Mesenchymal stem cell (in vitro differentiated cells and primary cell): ENCODE data around the gene POU2F3.
A peak's percentile ranks its signal among the peaks of the same experiment; 100 is the strongest.

Source experiments
- DNase-seq: peaks from one replicate; pipeline ENCODE4 v3.0.0-alpha.2; 2013
- H2AFZ ChIP-seq: one replicate; pipeline ENCODE4 v1.6.1; 2013; ENCODE audit warnings: low read depth, mild to moderate bottlenecking, control low read depth, inconsistent platforms, low read length, moderate library complexity
- H2AK5ac ChIP-seq: 2 replicates; pipeline ENCODE4 v1.6.1; 2013; ENCODE audit warnings: low read length, moderate library complexity, mild to moderate bottlenecking, inconsistent platforms; ENCODE audit not compliant: severe bottlenecking
- H2BK120ac ChIP-seq: one replicate; pipeline ENCODE4 v1.6.1; 2013; ENCODE audit warnings: low read depth, mild to moderate bottlenecking, inconsistent platforms, low read length, moderate library complexity
- H2BK12ac ChIP-seq, 2 experiments: one replicate each; pipeline ENCODE4 v1.6.1; 2013; ENCODE audit warnings: inconsistent platforms in 2 of 2, low read length in 2 of 2, mild to moderate bottlenecking in 2 of 2, moderate library complexity in 2 of 2, control low read depth in 1 of 2
- H2BK15ac ChIP-seq: one replicate; pipeline ENCODE4 v1.6.1; 2013; ENCODE audit warnings: mild to moderate bottlenecking, low read depth, inconsistent platforms; ENCODE audit not compliant: poor library complexity, severe bottlenecking
- H2BK5ac ChIP-seq: 2 replicates; pipeline ENCODE4 v1.6.1; 2013; ENCODE audit warnings: low read depth, mild to moderate bottlenecking, low read length, control low read depth, inconsistent platforms; ENCODE audit not compliant: poor library complexity, severe bottlenecking
- H3K14ac ChIP-seq, 2 experiments: one replicate each; pipeline ENCODE4 v1.6.1; 2013; ENCODE audit warnings: inconsistent platforms in 2 of 2, low read length in 2 of 2, control low read depth in 1 of 2, mild to moderate bottlenecking in 1 of 2, moderate library complexity in 1 of 2
- H3K18ac ChIP-seq, 2 experiments: one replicate each; pipeline ENCODE4 v1.6.1; 2013; ENCODE audit warnings: inconsistent platforms in 2 of 2, low read length in 2 of 2, control low read depth in 1 of 2, low read depth in 1 of 2, mild to moderate bottlenecking in 1 of 2
- H3K23ac ChIP-seq, 2 experiments: one replicate each; pipeline ENCODE4 v1.6.1; 2013; ENCODE audit warnings: inconsistent platforms in 2 of 2, low read length in 2 of 2, mild to moderate bottlenecking in 2 of 2, moderate library complexity in 2 of 2, control low read depth in 1 of 2
- H3K27ac ChIP-seq: 2 replicates; pipeline ENCODE4 v1.5.1; 2013; ENCODE audit warnings: mild to moderate bottlenecking, moderate library complexity, low read length, control low read depth, inconsistent platforms; ENCODE audit not compliant: poor library complexity, severe bottlenecking
- H3K27me3 ChIP-seq, 2 experiments: 2 replicates each; pipeline versions ENCODE4 v1.6.1 to v1.7.0; 2013; ENCODE audit warnings: low read length in 2 of 2, mild to moderate bottlenecking in 2 of 2, moderate library complexity in 2 of 2, control low read depth in 1 of 2, inconsistent platforms in 1 of 2; ENCODE audit not compliant: control insufficient read depth in 1 of 2, insufficient read depth in 1 of 2
- H3K36me3 ChIP-seq, 2 experiments: 2 replicates each; pipeline versions ENCODE4 v1.6.1 to v1.7.0; 2013; ENCODE audit warnings: low read length in 2 of 2, control low read depth in 1 of 2, inconsistent platforms in 1 of 2, low read depth in 1 of 2, mild to moderate bottlenecking in 1 of 2; ENCODE audit not compliant: insufficient read depth in 2 of 2, control insufficient read depth in 1 of 2
- H3K4ac ChIP-seq, 2 experiments: one replicate each; pipeline ENCODE4 v1.6.1; 2013; ENCODE audit warnings: inconsistent platforms in 2 of 2, low read length in 2 of 2, mild to moderate bottlenecking in 2 of 2, moderate library complexity in 2 of 2, control low read depth in 1 of 2, low read depth in 1 of 2
- H3K4me1 ChIP-seq: 2 replicates; pipeline ENCODE4 v1.6.1; 2013; ENCODE audit warnings: low read depth, low read length, control low read depth; ENCODE audit not compliant: control insufficient read depth, insufficient read depth
- H3K4me2 ChIP-seq: 2 replicates; pipeline ENCODE4 v1.6.1; 2013; ENCODE audit warnings: low read length, mild to moderate bottlenecking, inconsistent platforms; ENCODE audit not compliant: poor library complexity, severe bottlenecking
- H3K4me3 ChIP-seq, 2 experiments: 2 replicates each; pipeline versions ENCODE4 v1.5.1 to v1.7.0; 2013; ENCODE audit warnings: low read length in 2 of 2, mild to moderate bottlenecking in 2 of 2, control low read depth in 1 of 2, low read depth in 1 of 2; ENCODE audit not compliant: insufficient read depth in 1 of 2
- H3K79me1 ChIP-seq: replicated peaks from 2 replicates; pipeline ENCODE4 v1.6.1; 2013; ENCODE audit warnings: mild to moderate bottlenecking, control low read depth, low read length, inconsistent platforms; ENCODE audit not compliant: poor library complexity, severe bottlenecking
- H3K9ac ChIP-seq: 2 replicates; pipeline ENCODE4 v1.7.0; 2013; ENCODE audit warnings: mild to moderate bottlenecking, low read length, moderate library complexity
- H3K9me3 ChIP-seq: 2 replicates; pipeline ENCODE4 v1.7.0; 2013; ENCODE audit warnings: mild to moderate bottlenecking, low read length; ENCODE audit not compliant: control insufficient read depth
- H4K8ac ChIP-seq: one replicate; pipeline ENCODE4 v1.6.1; 2013; ENCODE audit warnings: inconsistent platforms, mild to moderate bottlenecking, low read length, moderate library complexity
- H4K91ac ChIP-seq: one replicate; pipeline ENCODE4 v1.6.1; 2013; ENCODE audit warnings: mild to moderate bottlenecking, low read length, inconsistent platforms
- WGBS: methylation state at CpG from one replicate; pipeline ENCODE4 v1.1.7; 2013; ENCODE audit warnings: mixed read lengths; 5-methylcytosine and 5-hydroxymethylcytosine counted together

Gene POU2F3

DNA sequence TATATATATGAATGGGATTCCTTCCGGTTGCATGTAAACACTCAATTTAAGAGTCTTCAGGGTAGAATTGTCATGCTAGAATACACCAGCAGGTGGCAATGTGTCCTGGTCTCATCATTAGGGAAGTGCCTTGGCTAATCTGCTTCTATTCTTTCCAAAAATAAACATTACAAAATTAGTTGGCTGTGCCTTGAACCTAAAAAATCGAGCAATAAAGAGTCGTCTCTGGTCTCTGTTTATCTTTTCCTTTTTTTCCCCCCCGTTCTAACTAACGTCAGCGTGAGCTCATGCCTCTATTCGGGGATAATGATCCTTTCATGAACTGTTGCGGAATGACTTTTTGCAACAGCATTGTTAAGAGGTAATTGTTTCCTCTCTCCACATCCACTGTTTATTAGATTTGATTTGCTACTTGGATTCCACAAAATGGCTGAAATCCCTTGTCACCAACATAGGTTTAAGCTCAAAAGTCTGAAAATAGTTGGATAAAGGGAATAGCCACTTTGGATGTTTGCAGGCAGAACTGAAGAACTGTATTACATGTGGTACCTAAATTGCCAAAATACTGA is 95.0 kb downstream of the POU2F3 start:
- Histone ChIP-seq H4K8ac (no peak overlapping the region), H2BK12ac (no peak overlapping the region), H3K18ac (no peak overlapping the region), H2AK5ac (no peak overlapping the region), H3K9ac (peak overlapping the region; percentile 95), H3K14ac (no peak overlapping the region), H2BK120ac (no peak overlapping the region), H2AFZ (no peak overlapping the region), H3K4ac (no peak overlapping the region), H2BK5ac (no peak overlapping the region), H3K27me3 (no peaks in the 10 kb centered on the region), H3K79me1 (peaks cover 6% of the 10 kb centered on the region), H3K4me2 (peak overlapping the region; percentile 81), H3K23ac (no peak overlapping the region), H3K36me3 (peaks cover 4 to 13% of the 10 kb centered on the region in 2 experiments), H3K27ac (peak overlapping the region; percentile 93), H3K4me1 (peaks cover 4% of the 10 kb centered on the region), H4K91ac (no peak overlapping the region), H3K4me3 (peak overlapping the region in 1 of 2 experiments; percentile 78), H2BK15ac (no peak overlapping the region), H3K9me3 (no peaks in the 10 kb centered on the region)
- DNase-seq: peak; percentile 97
- WGBS: 0% methylated on average over 2 of the region's 8 CpGs

DNA sequence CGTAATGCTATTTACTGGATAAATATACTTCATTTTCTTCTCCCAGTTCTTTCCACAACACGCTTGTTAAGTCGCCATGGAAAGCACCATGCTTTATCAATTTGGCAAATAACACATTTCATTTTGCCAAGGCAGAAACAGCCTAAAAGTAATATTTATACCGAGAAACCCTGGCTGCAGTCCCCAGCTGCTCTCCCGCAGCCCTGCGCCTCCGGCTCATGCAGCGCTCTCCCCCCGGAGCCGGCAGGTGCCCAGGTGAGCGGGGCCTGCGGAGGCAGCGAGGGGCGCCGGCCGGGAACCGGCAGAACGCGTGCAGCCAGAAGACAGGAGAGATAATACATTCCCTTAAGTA is 95.6 kb downstream of the POU2F3 start:
- H3K4me2 ChIP-seq: peak overlapping the region; percentile 98
- H3K27ac ChIP-seq: peak overlapping the region; percentile 93
- H2AK5ac ChIP-seq: no peak overlapping the region
- H4K8ac ChIP-seq: peak overlapping the region; percentile 42
- peak overlapping the region; percentile 98 for H2BK15ac ChIP-seq
- H3K9ac ChIP-seq: peak overlapping the region; percentile 95
- no peak overlapping the region for H4K91ac ChIP-seq
- H2BK120ac ChIP-seq: peak overlapping the region; percentile 92
- H3K27me3 ChIP-seq: no peaks in the 10 kb centered on the region
- under 1% methylated on average over 19 of the region's 19 CpGs for WGBS
- peak overlapping the region; percentile 44 to 94 for H3K18ac ChIP-seq
- no peak overlapping the region for H2AFZ ChIP-seq
- peak overlapping the region; percentile 61 to 75 for H2BK12ac ChIP-seq
- H3K4me1 ChIP-seq: peaks cover 4% of the 10 kb centered on the region
- H3K9me3 ChIP-seq: no peaks in the 10 kb centered on the region
- peak overlapping the region in 1 of 2 experiments; percentile 5 for H3K23ac ChIP-seq
- H3K36me3 ChIP-seq: peaks cover 0 to 8% of the 10 kb centered on the region in 2 experiments
- peak overlapping the region; percentile 96 for H2BK5ac ChIP-seq
- DNase-seq: no peak
- H3K79me1 ChIP-seq: peaks cover 6% of the 10 kb centered on the region
- H3K4me3 ChIP-seq: peak overlapping the region; percentile 78 to 94
- H3K14ac ChIP-seq: no peak overlapping the region
- peak overlapping the region in 1 of 2 experiments; percentile 58 for H3K4ac ChIP-seq

DNA sequence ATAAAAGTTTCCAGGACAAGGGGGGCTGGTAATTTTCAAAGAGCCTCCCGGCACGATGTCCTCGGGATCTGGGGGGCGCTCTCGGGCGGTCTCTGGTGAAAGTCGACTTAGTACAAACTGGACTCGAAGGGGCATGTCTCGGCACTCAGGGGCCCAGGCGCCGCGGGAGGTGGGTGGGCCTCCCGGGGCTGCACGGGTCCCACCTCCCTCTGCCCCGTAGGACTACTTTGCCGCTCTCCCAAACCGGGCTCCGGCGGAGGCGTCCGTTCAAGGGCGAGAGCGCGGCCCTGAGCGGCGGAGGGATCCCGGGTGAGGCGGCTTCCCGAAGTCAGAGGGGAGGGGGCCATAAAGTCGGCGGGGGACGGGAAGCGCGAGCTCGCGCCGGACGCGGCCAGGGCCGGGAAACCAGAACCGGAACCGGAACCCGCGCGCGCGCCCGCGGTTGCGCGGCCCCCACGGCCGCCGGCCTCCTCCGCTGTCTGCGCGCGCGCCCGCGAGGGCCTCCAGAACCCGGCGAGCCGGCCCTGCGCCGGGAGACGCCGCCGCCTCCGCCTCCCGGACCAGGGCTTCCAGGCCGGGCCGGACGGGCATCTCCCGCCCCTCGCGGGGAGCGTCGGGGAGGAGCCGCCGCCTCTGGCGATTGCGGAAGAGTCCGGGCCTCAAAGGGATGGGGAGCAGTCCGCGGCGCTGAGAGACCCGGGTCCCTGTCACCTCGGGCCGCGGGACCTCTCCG is 96.1 kb downstream of the POU2F3 start, which contains the start of gene ARHGEF12:
Gene ARHGEF12, plus strand, starts transcription at position 506 of the 733 bp plus-strand sequence. CDS start 831 bp downstream, outside the sequence.
- Histone ChIP-seq H2AFZ (peak within 1 kb of the TSS; percentile 72), H2BK5ac (peak within 1 kb of the TSS; percentile 99), H3K14ac (peak within 1 kb of the TSS; percentile 58 to 68), H3K9me3 (no peaks in the 10 kb centered on the region), H2BK15ac (peak within 1 kb of the TSS; percentile 100), H3K4me2 (peak within 1 kb of the TSS; percentile 98), H3K27me3 (no peaks in the 10 kb centered on the region), H3K23ac (peak within 1 kb of the TSS in 1 of 2 experiments; percentile 46), H2AK5ac (no peak within 1 kb of the TSS), H2BK12ac (peak within 1 kb of the TSS; percentile 61 to 75), H3K4me3 (peak within 1 kb of the TSS; percentile 94 to 97), H3K27ac (peak within 1 kb of the TSS; percentile 93), H2BK120ac (peak within 1 kb of the TSS; percentile 96), H3K79me1 (peaks cover 6% of the 10 kb centered on the region), H3K4me1 (peaks cover 5% of the 10 kb centered on the region), H3K9ac (peak within 1 kb of the TSS; percentile 95), H3K36me3 (peaks cover 0 to 2% of the 10 kb centered on the region in 2 experiments), H3K4ac (peak within 1 kb of the TSS; percentile 77), H4K8ac (peak within 1 kb of the TSS; percentile 93), H3K18ac (peak within 1 kb of the TSS; percentile 88 to 94), H4K91ac (peak within 1 kb of the TSS; percentile 84)
- peak; percentile 98 for DNase-seq
- WGBS: 1% methylated on average over 68 of the region's 92 CpGs
